ENCODE measurements around the gene EMCN.

DNA sequence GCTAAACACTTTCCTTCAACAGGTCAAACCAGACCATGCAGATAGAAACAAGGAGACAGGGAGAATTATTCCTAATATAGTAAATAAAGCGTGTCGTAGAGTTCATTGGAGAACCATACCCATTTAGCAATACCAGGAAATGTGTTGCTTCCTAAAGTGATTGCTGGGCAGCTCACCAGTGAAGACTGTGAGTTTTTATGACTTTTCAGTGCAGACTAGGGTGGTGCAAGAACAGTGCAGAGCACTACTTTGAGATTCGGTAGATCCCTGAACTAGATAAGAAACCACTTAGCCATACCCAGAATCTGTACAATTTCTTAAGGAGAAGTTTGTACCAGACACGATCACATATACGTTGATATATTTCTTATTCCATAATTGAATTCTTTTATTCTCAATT, 87.4 kb downstream of the EMCN start:
- TF ChIP-seq, protein P1, sequence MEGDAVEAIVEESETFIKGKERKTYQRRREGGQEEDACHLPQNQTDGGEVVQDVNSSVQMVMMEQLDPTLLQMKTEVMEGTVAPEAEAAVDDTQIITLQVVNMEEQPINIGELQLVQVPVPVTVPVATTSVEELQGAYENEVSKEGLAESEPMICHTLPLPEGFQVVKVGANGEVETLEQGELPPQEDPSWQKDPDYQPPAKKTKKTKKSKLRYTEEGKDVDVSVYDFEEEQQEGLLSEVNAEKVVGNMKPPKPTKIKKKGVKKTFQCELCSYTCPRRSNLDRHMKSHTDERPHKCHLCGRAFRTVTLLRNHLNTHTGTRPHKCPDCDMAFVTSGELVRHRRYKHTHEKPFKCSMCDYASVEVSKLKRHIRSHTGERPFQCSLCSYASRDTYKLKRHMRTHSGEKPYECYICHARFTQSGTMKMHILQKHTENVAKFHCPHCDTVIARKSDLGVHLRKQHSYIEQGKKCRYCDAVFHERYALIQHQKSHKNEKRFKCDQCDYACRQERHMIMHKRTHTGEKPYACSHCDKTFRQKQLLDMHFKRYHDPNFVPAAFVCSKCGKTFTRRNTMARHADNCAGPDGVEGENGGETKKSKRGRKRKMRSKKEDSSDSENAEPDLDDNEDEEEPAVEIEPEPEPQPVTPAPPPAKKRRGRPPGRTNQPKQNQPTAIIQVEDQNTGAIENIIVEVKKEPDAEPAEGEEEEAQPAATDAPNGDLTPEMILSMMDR (IDR thresholded peaks at IDR 0.05) = no peak
- TF ChIP-seq, protein P2, sequence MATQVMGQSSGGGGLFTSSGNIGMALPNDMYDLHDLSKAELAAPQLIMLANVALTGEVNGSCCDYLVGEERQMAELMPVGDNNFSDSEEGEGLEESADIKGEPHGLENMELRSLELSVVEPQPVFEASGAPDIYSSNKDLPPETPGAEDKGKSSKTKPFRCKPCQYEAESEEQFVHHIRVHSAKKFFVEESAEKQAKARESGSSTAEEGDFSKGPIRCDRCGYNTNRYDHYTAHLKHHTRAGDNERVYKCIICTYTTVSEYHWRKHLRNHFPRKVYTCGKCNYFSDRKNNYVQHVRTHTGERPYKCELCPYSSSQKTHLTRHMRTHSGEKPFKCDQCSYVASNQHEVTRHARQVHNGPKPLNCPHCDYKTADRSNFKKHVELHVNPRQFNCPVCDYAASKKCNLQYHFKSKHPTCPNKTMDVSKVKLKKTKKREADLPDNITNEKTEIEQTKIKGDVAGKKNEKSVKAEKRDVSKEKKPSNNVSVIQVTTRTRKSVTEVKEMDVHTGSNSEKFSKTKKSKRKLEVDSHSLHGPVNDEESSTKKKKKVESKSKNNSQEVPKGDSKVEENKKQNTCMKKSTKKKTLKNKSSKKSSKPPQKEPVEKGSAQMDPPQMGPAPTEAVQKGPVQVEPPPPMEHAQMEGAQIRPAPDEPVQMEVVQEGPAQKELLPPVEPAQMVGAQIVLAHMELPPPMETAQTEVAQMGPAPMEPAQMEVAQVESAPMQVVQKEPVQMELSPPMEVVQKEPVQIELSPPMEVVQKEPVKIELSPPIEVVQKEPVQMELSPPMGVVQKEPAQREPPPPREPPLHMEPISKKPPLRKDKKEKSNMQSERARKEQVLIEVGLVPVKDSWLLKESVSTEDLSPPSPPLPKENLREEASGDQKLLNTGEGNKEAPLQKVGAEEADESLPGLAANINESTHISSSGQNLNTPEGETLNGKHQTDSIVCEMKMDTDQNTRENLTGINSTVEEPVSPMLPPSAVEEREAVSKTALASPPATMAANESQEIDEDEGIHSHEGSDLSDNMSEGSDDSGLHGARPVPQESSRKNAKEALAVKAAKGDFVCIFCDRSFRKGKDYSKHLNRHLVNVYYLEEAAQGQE (IDR thresholded peaks at IDR 0.05; ENCODE audit: insufficient read depth in 1 of 2, low read depth in 2 of 2, low read length in 1 of 2) = no peak
- TF ChIP-seq POLR2AphosphoS5 (IDR thresholded peaks at IDR 0.05; ENCODE audit: low read depth, low read length) (no peak), SIN3A (IDR thresholded peaks at IDR 0.05; ENCODE audit: borderline replicate concordance, insufficient read depth, low read depth, low read length) (no peak), TCF7L2 (IDR thresholded peaks at IDR 0.05; ENCODE audit: low read depth, low read length) (no peak)

All from Panc1 (cell line).